ENCODE data around the gene GPR137. TPM values are rescaled to one million over a fixed set of nuclear protein-coding genes. Genes with fewer than 3 reads are reported as not detected.

Gene GPR137
- total and polyA plus RNA-seq, 9 of the 15 experiments (the other 6 are each of a cell fraction or from before 2014, with no cell fraction given): 0.32 to 26.7 (median 10.7) TPM

DNA sequence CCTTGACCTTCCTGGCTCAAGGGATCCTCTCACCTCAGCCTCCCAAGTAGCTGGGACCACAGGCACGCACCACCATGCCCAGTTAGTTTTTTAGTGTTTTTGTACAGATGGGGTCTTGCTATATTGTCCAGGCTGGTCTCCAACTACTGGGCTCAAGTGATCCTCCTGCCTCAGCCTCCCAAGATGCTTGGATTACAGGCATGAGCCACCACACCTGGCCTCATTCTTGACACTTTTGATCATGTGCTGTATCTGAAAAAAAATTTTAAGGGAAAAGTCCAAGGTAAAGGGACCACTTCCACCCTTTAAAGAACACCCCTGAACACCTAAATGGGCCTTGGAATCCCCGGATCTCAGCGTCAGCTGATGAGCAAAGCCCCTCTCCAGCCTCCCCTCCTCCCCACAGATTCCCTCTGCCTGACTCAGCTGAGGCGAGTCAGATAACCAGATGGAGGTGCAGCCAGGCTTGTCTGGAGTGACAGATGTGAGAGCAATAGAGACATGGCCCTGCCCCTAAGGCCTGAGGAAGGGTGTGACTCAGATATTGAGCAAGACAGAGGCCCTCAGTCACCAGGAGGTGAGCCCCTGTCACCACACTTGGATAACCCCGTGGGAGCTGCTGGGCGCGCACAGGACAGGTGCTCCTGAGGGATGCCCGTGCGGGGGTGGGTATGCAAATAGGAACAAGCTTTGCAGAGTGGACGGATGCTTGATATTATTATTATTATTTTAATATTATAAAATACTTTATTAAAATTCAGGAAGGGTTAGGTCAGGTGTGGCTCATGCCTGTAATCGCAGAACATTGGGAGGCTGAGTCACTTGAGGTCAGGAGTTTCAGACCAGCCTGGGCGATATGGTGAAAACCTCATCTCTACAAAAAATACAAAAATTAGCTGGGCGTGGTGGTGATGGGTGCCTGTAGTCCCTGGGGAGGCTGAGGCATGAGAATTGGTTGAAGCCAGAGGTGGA, 49.4 kb downstream of the GPR137 start (continued):
- TF ChIP-seq SRF (CRISPR knock-in tag; IDR thresholded peaks at IDR 0.05) (no peak), LEF1 (IDR thresholded peaks at IDR 0.05) (peak; percentile 96), TBP (optimal IDR thresholded peaks at IDR 0.05; ENCODE audit: low read depth, low read length) (peak; percentile 38), NR2C2 (CRISPR knock-in tag; IDR thresholded peaks at IDR 0.05) (no peak), NR2C2 (tag; IDR thresholded peaks at IDR 0.05) (peak; percentile 75), ZNF274 (IDR thresholded peaks at IDR 0.05; ENCODE audit: borderline replicate concordance, low read depth, low read length) (peak; percentile 75; the same call in 1 of the 2 replicates), SREBF1 (IDR thresholded peaks at IDR 0.05; ENCODE audit: borderline replicate concordance, low read depth, low read length) (no peak), SETDB1 (IDR thresholded peaks at IDR 0.05; ENCODE audit: low read length) (no peak), ZNF830 (CRISPR knock-in tag; IDR thresholded peaks at IDR 0.05) (no peak), CBX3 (IDR thresholded peaks at IDR 0.05; ENCODE audit: borderline replicate concordance in 1 of 2, low read length in 2 of 2) (peak in 1 of 2 experiments; percentile 82; a peak in 1 of 3 replicates), PCBP1 (IDR thresholded peaks at IDR 0.05; ENCODE audit: low read depth, low read length, poor library complexity, severe bottlenecking) (no peak), RCOR1 (IDR thresholded peaks at IDR 0.05; ENCODE audit: borderline replicate concordance in 1 of 2, low read depth in 2 of 2, low read length in 2 of 2) (peak; percentile 64 to 96; a peak in 3 of 4 replicates), KLF13 (tag; IDR thresholded peaks at IDR 0.05; ENCODE audit: borderline replicate concordance, low read depth) (no peak), MTA3 (IDR thresholded peaks at IDR 0.05; ENCODE audit: borderline replicate concordance) (peak; percentile 85)
- TF ChIP-seq, protein P1, sequence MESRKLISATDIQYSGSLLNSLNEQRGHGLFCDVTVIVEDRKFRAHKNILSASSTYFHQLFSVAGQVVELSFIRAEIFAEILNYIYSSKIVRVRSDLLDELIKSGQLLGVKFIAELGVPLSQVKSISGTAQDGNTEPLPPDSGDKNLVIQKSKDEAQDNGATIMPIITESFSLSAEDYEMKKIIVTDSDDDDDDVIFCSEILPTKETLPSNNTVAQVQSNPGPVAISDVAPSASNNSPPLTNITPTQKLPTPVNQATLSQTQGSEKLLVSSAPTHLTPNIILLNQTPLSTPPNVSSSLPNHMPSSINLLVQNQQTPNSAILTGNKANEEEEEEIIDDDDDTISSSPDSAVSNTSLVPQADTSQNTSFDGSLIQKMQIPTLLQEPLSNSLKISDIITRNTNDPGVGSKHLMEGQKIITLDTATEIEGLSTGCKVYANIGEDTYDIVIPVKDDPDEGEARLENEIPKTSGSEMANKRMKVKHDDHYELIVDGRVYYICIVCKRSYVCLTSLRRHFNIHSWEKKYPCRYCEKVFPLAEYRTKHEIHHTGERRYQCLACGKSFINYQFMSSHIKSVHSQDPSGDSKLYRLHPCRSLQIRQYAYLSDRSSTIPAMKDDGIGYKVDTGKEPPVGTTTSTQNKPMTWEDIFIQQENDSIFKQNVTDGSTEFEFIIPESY (CRISPR knock-in tag; IDR thresholded peaks at IDR 0.05): peak; percentile 65
- TF ChIP-seq, protein P2, sequence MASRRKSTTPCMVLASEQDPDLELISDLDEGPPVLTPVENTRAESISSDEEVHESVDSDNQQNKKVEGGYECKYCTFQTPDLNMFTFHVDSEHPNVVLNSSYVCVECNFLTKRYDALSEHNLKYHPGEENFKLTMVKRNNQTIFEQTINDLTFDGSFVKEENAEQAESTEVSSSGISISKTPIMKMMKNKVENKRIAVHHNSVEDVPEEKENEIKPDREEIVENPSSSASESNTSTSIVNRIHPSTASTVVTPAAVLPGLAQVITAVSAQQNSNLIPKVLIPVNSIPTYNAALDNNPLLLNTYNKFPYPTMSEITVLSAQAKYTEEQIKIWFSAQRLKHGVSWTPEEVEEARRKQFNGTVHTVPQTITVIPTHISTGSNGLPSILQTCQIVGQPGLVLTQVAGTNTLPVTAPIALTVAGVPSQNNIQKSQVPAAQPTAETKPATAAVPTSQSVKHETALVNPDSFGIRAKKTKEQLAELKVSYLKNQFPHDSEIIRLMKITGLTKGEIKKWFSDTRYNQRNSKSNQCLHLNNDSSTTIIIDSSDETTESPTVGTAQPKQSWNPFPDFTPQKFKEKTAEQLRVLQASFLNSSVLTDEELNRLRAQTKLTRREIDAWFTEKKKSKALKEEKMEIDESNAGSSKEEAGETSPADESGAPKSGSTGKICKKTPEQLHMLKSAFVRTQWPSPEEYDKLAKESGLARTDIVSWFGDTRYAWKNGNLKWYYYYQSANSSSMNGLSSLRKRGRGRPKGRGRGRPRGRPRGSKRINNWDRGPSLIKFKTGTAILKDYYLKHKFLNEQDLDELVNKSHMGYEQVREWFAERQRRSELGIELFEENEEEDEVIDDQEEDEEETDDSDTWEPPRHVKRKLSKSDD (conservative IDR thresholded peaks at IDR 0.05; ENCODE audit: low read length): no peak
- TF ChIP-seq, protein P3, sequence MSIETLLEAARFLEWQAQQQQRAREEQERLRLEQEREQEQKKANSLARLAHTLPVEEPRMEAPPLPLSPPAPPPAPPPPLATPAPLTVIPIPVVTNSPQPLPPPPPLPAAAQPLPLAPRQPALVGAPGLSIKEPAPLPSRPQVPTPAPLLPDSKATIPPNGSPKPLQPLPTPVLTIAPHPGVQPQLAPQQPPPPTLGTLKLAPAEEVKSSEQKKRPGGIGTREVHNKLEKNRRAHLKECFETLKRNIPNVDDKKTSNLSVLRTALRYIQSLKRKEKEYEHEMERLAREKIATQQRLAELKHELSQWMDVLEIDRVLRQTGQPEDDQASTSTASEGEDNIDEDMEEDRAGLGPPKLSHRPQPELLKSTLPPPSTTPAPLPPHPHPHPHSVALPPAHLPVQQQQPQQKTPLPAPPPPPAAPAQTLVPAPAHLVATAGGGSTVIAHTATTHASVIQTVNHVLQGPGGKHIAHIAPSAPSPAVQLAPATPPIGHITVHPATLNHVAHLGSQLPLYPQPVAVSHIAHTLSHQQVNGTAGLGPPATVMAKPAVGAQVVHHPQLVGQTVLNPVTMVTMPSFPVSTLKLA (conservative IDR thresholded peaks at IDR 0.05): peak; percentile 75 to 90
- TF ChIP-seq, protein P4, sequence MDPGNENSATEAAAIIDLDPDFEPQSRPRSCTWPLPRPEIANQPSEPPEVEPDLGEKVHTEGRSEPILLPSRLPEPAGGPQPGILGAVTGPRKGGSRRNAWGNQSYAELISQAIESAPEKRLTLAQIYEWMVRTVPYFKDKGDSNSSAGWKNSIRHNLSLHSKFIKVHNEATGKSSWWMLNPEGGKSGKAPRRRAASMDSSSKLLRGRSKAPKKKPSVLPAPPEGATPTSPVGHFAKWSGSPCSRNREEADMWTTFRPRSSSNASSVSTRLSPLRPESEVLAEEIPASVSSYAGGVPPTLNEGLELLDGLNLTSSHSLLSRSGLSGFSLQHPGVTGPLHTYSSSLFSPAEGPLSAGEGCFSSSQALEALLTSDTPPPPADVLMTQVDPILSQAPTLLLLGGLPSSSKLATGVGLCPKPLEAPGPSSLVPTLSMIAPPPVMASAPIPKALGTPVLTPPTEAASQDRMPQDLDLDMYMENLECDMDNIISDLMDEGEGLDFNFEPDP (CRISPR knock-in tag; IDR thresholded peaks at IDR 0.05): no peak
